Measurements from ENCODE around the gene MRPL12. TPM values are rescaled to one million over a fixed set of nuclear protein-coding genes. Genes with fewer than 3 reads are reported as not detected.

Gene MRPL12
- total and polyA plus RNA-seq, 3 experiments from 2014 or later: 53.6 to 255 (median 246) TPM

- H3K4me1 ChIP-seq (ENCODE audit: insufficient read depth, low read length): peaks cover 28% of the 10 kb centered on the region
- POLR2A ChIA-PET: interaction anchor here (0.5 to 3.9 kb wide), 21 partner anchors 9 to 1846 kb away, joined by 3 to 38 read pairs (median 4); partner anchors contain the start of genes CCDC137, FN3KRP, MCRIP1 and MRPL12
- peak within 1 kb of the TSS; percentile 92 to 99 (median 97) for H3K4me3 Mint-ChIP-seq
Observed at GRCh38 chr17:81683584-81684441, 19.4 kb upstream of the MRPL12 start, which contains the start of the genes ARL16 and HGS. Gene ARL16 (minus strand): TSS chr17:81683797. CDS start chr17:81683753, 44 bp downstream. Gene HGS (plus strand): TSS chr17:81684011. CDS start chr17:81684067, 56 bp downstream.

GRCh38 chr17:81684442-81684911 lies 18.7 kb upstream of the MRPL12 start:
- H3K4me1 ChIP-seq (ENCODE audit: insufficient read depth, low read length): peaks cover 28% of the 10 kb centered on the region
- ChIA-PET CTCF (interaction anchor here (0.7 to 2.9 kb wide), 2 partner anchors 17 to 19 kb away, joined by 3 to 12 read pairs; partner anchors contain the start of gene MRPL12), POLR2A (interaction anchor here (0.6 to 3.9 kb wide), 10 partner anchors 16 to 389 kb away, joined by 3 to 38 read pairs (median 5); partner anchors contain the start of genes MCRIP1, MRPL12, P4HB and SLC25A10)
- H3K4me3 ChIP-seq (ENCODE audit: low read length): peak overlapping the region; percentile 95
- H3K4me3 Mint-ChIP-seq: peak overlapping the region; percentile 80 to 90 (median 83)
- peaks cover 24% of the 10 kb centered on the region for H3K36me3 ChIP-seq (ENCODE audit: insufficient read depth, low read length)
- peaks cover 0 to 3% of the 10 kb centered on the region in 2 donors for H3K27me3 Mint-ChIP-seq
- peaks cover 27 to 49% (median 28%) of the 10 kb centered on the region in 3 donors for H3K4me1 Mint-ChIP-seq
- H3K36me3 Mint-ChIP-seq: peaks cover 0 to 59% (median 7%) of the 10 kb centered on the region in 3 donors
- peak overlapping the region; percentile 60 to 90 (median 78) for H3K27ac Mint-ChIP-seq
- DNase-seq: no peak
- no peaks in the 10 kb centered on the region for H3K9me3 ChIP-seq (ENCODE audit: low read length)
- peak overlapping the region; percentile 79 for H3K27ac ChIP-seq (ENCODE audit: low read depth, low read length)
- no peaks in the 10 kb centered on the region for H3K27me3 ChIP-seq (ENCODE audit: insufficient read depth, low read length, poor library complexity, severe bottlenecking)
- H3K9me3 Mint-ChIP-seq: no peaks in the 10 kb centered on the region

More at GRCh38 chr17:81683584-81684441, 19.4 kb upstream of the MRPL12 start, which contains the start of the genes ARL16 and HGS:
- Histone ChIP-seq H3K27ac (ENCODE audit: low read depth, low read length) (peak within 1 kb of the TSS; percentile 79), H3K36me3 (ENCODE audit: insufficient read depth, low read length) (peaks cover 24% of the 10 kb centered on the region), H3K9me3 (ENCODE audit: low read length) (no peaks in the 10 kb centered on the region), H3K4me3 (ENCODE audit: low read length) (peak within 1 kb of the TSS; percentile 95), H3K27me3 (ENCODE audit: insufficient read depth, low read length, poor library complexity, severe bottlenecking) (no peaks in the 10 kb centered on the region)
- no peaks in the 10 kb centered on the region for H3K9me3 Mint-ChIP-seq
- CTCF ChIA-PET: interaction anchor here (0.7 to 2.9 kb wide), 4 partner anchors 10 to 171 kb away, joined by 3 to 12 read pairs (median 4); partner anchors contain the start of gene MRPL12
- H3K27me3 Mint-ChIP-seq: peaks cover 0 to 3% of the 10 kb centered on the region in 2 donors
- H3K27ac Mint-ChIP-seq: peak within 1 kb of the TSS; percentile 83 to 99 (median 94)
- H3K36me3 Mint-ChIP-seq: peaks cover 0 to 54% (median 5%) of the 10 kb centered on the region in 3 donors
- peak; percentile 96 to 98 (median 98) for DNase-seq
- H3K4me1 Mint-ChIP-seq: peaks cover 27 to 44% (median 28%) of the 10 kb centered on the region in 3 donors

- DNase-seq: no peak
- ChIA-PET POLR2A (interaction anchor here (0.6 to 3.9 kb wide), 3 partner anchors 17 to 26 kb away, joined by 5 to 38 read pairs (median 5); partner anchors contain the start of gene MRPL12), CTCF (interaction anchor here (2.9 kb wide), 1 partner anchor 18 kb away, joined by 12 read pairs; the partner anchor contains the start of gene MRPL12)
Observed at GRCh38 chr17:81685108-81685507, 18.1 kb upstream of the MRPL12 start.

GRCh38 chr17:81686614-81687013 lies 16.6 kb upstream of the MRPL12 start:
- H3K36me3 Mint-ChIP-seq: peaks cover 0 to 67% (median 10%) of the 10 kb centered on the region in 3 donors
- H3K27ac Mint-ChIP-seq: peak overlapping the region in 1 of 8 donors; percentile 37
- ChIA-PET CTCF (no interaction called here), POLR2A (no interaction called here)
- H3K36me3 ChIP-seq (ENCODE audit: insufficient read depth, low read length): peaks cover 25% of the 10 kb centered on the region
- H3K4me1 ChIP-seq (ENCODE audit: insufficient read depth, low read length): peaks cover 28% of the 10 kb centered on the region
- DNase-seq: no peak
- H3K9me3 Mint-ChIP-seq: no peaks in the 10 kb centered on the region
- H3K4me3 Mint-ChIP-seq: no peak overlapping the region
- H3K9me3 ChIP-seq (ENCODE audit: low read length): no peaks in the 10 kb centered on the region
- no peak overlapping the region for H3K4me3 ChIP-seq (ENCODE audit: low read length)
- peaks cover 0 to 3% of the 10 kb centered on the region in 2 donors for H3K27me3 Mint-ChIP-seq
- peaks cover 28 to 49% (median 28%) of the 10 kb centered on the region in 3 donors for H3K4me1 Mint-ChIP-seq
- no peak overlapping the region for H3K27ac ChIP-seq (ENCODE audit: low read depth, low read length)
- no peaks in the 10 kb centered on the region for H3K27me3 ChIP-seq (ENCODE audit: insufficient read depth, low read length, poor library complexity, severe bottlenecking)

More at GRCh38 chr17:81685108-81685507, 18.1 kb upstream of the MRPL12 start:
- peak overlapping the region; percentile 95 for H3K4me3 ChIP-seq (ENCODE audit: low read length)
- Mint-ChIP-seq H3K9me3 (no peaks in the 10 kb centered on the region), H3K36me3 (peaks cover 0 to 61% (median 10%) of the 10 kb centered on the region in 3 donors), H3K4me3 (peak overlapping the region; percentile 80 to 90 (median 83)), H3K27ac (peak overlapping the region in 6 of 8 donors; percentile 24 to 88 (median 68)), H3K27me3 (peaks cover 0 to 3% of the 10 kb centered on the region in 2 donors), H3K4me1 (peaks cover 27 to 49% (median 28%) of the 10 kb centered on the region in 3 donors)
- peak overlapping the region; percentile 79 for H3K27ac ChIP-seq (ENCODE audit: low read depth, low read length)
- no peaks in the 10 kb centered on the region for H3K27me3 ChIP-seq (ENCODE audit: insufficient read depth, low read length, poor library complexity, severe bottlenecking)
- H3K36me3 ChIP-seq (ENCODE audit: insufficient read depth, low read length): peaks cover 24% of the 10 kb centered on the region
- peaks cover 28% of the 10 kb centered on the region for H3K4me1 ChIP-seq (ENCODE audit: insufficient read depth, low read length)
- no peaks in the 10 kb centered on the region for H3K9me3 ChIP-seq (ENCODE audit: low read length)

GRCh38 chr17:81687770-81688541 lies 15.2 kb upstream of the MRPL12 start:
- no peak overlapping the region for H3K27ac ChIP-seq (ENCODE audit: low read depth, low read length)
- Mint-ChIP-seq H3K4me1 (peaks cover 22 to 39% (median 23%) of the 10 kb centered on the region in 3 donors), H3K36me3 (peaks cover 0 to 78% (median 10%) of the 10 kb centered on the region in 3 donors), H3K27ac (no peak overlapping the region), H3K9me3 (no peaks in the 10 kb centered on the region), H3K27me3 (peaks cover 0 to 3% of the 10 kb centered on the region in 2 donors), H3K4me3 (peak overlapping the region in 2 of 7 donors; percentile 28 to 70)
- no peaks in the 10 kb centered on the region for H3K9me3 ChIP-seq (ENCODE audit: low read length)
- H3K4me1 ChIP-seq (ENCODE audit: insufficient read depth, low read length): peaks cover 20% of the 10 kb centered on the region
- peaks cover 33% of the 10 kb centered on the region for H3K36me3 ChIP-seq (ENCODE audit: insufficient read depth, low read length)
- CTCF ChIA-PET: no interaction called here
- no peak for DNase-seq
- H3K27me3 ChIP-seq (ENCODE audit: insufficient read depth, low read length, poor library complexity, severe bottlenecking): no peaks in the 10 kb centered on the region
- no peak overlapping the region for H3K4me3 ChIP-seq (ENCODE audit: low read length)
- POLR2A ChIA-PET: no interaction called here

- ChIA-PET POLR2A (no interaction called here), CTCF (no interaction called here)
- H3K36me3 Mint-ChIP-seq: peaks cover 0 to 80% (median 10%) of the 10 kb centered on the region in 3 donors
- Histone ChIP-seq H3K9me3 (ENCODE audit: low read length) (no peaks in the 10 kb centered on the region), H3K4me1 (ENCODE audit: insufficient read depth, low read length) (peaks cover 19% of the 10 kb centered on the region), H3K27ac (ENCODE audit: low read depth, low read length) (no peak overlapping the region), H3K36me3 (ENCODE audit: insufficient read depth, low read length) (peaks cover 33% of the 10 kb centered on the region), H3K27me3 (ENCODE audit: insufficient read depth, low read length, poor library complexity, severe bottlenecking) (no peaks in the 10 kb centered on the region), H3K4me3 (ENCODE audit: low read length) (no peak overlapping the region)
- no peak for DNase-seq
- H3K4me1 Mint-ChIP-seq: peaks cover 19 to 35% (median 21%) of the 10 kb centered on the region in 3 donors
- H3K4me3 Mint-ChIP-seq: no peak overlapping the region
- H3K27ac Mint-ChIP-seq: no peak overlapping the region
- H3K9me3 Mint-ChIP-seq: no peaks in the 10 kb centered on the region
- peaks cover 0 to 2% of the 10 kb centered on the region in 2 donors for H3K27me3 Mint-ChIP-seq
Observed at GRCh38 chr17:81688616-81689015, 14.6 kb upstream of the MRPL12 start.

GRCh38 chr17:81690066-81690465 lies 13.1 kb upstream of the MRPL12 start:
- DNase-seq: no peak
- Mint-ChIP-seq H3K27ac (peak overlapping the region in 1 of 8 donors; percentile 36), H3K36me3 (peaks cover 0 to 84% (median 10%) of the 10 kb centered on the region in 3 donors), H3K4me3 (no peak overlapping the region), H3K4me1 (peaks cover 8 to 25% (median 13%) of the 10 kb centered on the region in 3 donors), H3K9me3 (no peaks in the 10 kb centered on the region), H3K27me3 (no peaks in the 10 kb centered on the region)
- Histone ChIP-seq H3K9me3 (ENCODE audit: low read length) (no peaks in the 10 kb centered on the region), H3K36me3 (ENCODE audit: insufficient read depth, low read length) (peaks cover 36% of the 10 kb centered on the region), H3K4me3 (ENCODE audit: low read length) (no peak overlapping the region), H3K4me1 (ENCODE audit: insufficient read depth, low read length) (peaks cover 11% of the 10 kb centered on the region), H3K27ac (ENCODE audit: low read depth, low read length) (no peak overlapping the region), H3K27me3 (ENCODE audit: insufficient read depth, low read length, poor library complexity, severe bottlenecking) (no peaks in the 10 kb centered on the region)
- CTCF ChIA-PET: no interaction called here
- POLR2A ChIA-PET: no interaction called here
